Mesenchymal stem cell (in vitro differentiated cells and primary cell): ENCODE data around the gene DSCAM.

Experiments used
- DNase-seq: peaks from one replicate; pipeline ENCODE4 v3.0.0-alpha.2; 2013
- H2AFZ ChIP-seq: one replicate; pipeline ENCODE4 v1.6.1; 2013; ENCODE audit warnings: low read depth, mild to moderate bottlenecking, control low read depth, inconsistent platforms, low read length, moderate library complexity
- H2AK5ac ChIP-seq: 2 replicates; pipeline ENCODE4 v1.6.1; 2013; ENCODE audit warnings: low read length, moderate library complexity, mild to moderate bottlenecking, inconsistent platforms; ENCODE audit not compliant: severe bottlenecking
- H2BK120ac ChIP-seq: one replicate; pipeline ENCODE4 v1.6.1; 2013; ENCODE audit warnings: low read depth, mild to moderate bottlenecking, inconsistent platforms, low read length, moderate library complexity
- H2BK12ac ChIP-seq, 2 experiments: one replicate each; pipeline ENCODE4 v1.6.1; 2013; ENCODE audit warnings: inconsistent platforms in 2 of 2, low read length in 2 of 2, mild to moderate bottlenecking in 2 of 2, moderate library complexity in 2 of 2, control low read depth in 1 of 2
- H2BK15ac ChIP-seq: one replicate; pipeline ENCODE4 v1.6.1; 2013; ENCODE audit warnings: mild to moderate bottlenecking, low read depth, inconsistent platforms; ENCODE audit not compliant: poor library complexity, severe bottlenecking
- H2BK5ac ChIP-seq: 2 replicates; pipeline ENCODE4 v1.6.1; 2013; ENCODE audit warnings: low read depth, mild to moderate bottlenecking, low read length, control low read depth, inconsistent platforms; ENCODE audit not compliant: poor library complexity, severe bottlenecking
- H3K14ac ChIP-seq, 2 experiments: one replicate each; pipeline ENCODE4 v1.6.1; 2013; ENCODE audit warnings: inconsistent platforms in 2 of 2, low read length in 2 of 2, control low read depth in 1 of 2, mild to moderate bottlenecking in 1 of 2, moderate library complexity in 1 of 2
- H3K18ac ChIP-seq, 2 experiments: one replicate each; pipeline ENCODE4 v1.6.1; 2013; ENCODE audit warnings: inconsistent platforms in 2 of 2, low read length in 2 of 2, control low read depth in 1 of 2, low read depth in 1 of 2, mild to moderate bottlenecking in 1 of 2
- H3K23ac ChIP-seq, 2 experiments: one replicate each; pipeline ENCODE4 v1.6.1; 2013; ENCODE audit warnings: inconsistent platforms in 2 of 2, low read length in 2 of 2, mild to moderate bottlenecking in 2 of 2, moderate library complexity in 2 of 2, control low read depth in 1 of 2
- H3K27ac ChIP-seq: 2 replicates; pipeline ENCODE4 v1.5.1; 2013; ENCODE audit warnings: mild to moderate bottlenecking, moderate library complexity, low read length, control low read depth, inconsistent platforms; ENCODE audit not compliant: poor library complexity, severe bottlenecking
- H3K27me3 ChIP-seq, 2 experiments: 2 replicates each; pipeline versions ENCODE4 v1.6.1 to v1.7.0; 2013; ENCODE audit warnings: low read length in 2 of 2, mild to moderate bottlenecking in 2 of 2, moderate library complexity in 2 of 2, control low read depth in 1 of 2, inconsistent platforms in 1 of 2; ENCODE audit not compliant: control insufficient read depth in 1 of 2, insufficient read depth in 1 of 2
- H3K36me3 ChIP-seq, 2 experiments: 2 replicates each; pipeline versions ENCODE4 v1.6.1 to v1.7.0; 2013; ENCODE audit warnings: low read length in 2 of 2, control low read depth in 1 of 2, inconsistent platforms in 1 of 2, low read depth in 1 of 2, mild to moderate bottlenecking in 1 of 2; ENCODE audit not compliant: insufficient read depth in 2 of 2, control insufficient read depth in 1 of 2
- H3K4ac ChIP-seq, 2 experiments: one replicate each; pipeline ENCODE4 v1.6.1; 2013; ENCODE audit warnings: inconsistent platforms in 2 of 2, low read length in 2 of 2, mild to moderate bottlenecking in 2 of 2, moderate library complexity in 2 of 2, control low read depth in 1 of 2, low read depth in 1 of 2
- H3K4me1 ChIP-seq: 2 replicates; pipeline ENCODE4 v1.6.1; 2013; ENCODE audit warnings: low read depth, low read length, control low read depth; ENCODE audit not compliant: control insufficient read depth, insufficient read depth
- H3K4me2 ChIP-seq: 2 replicates; pipeline ENCODE4 v1.6.1; 2013; ENCODE audit warnings: low read length, mild to moderate bottlenecking, inconsistent platforms; ENCODE audit not compliant: poor library complexity, severe bottlenecking
- H3K4me3 ChIP-seq, 2 experiments: 2 replicates each; pipeline versions ENCODE4 v1.5.1 to v1.7.0; 2013; ENCODE audit warnings: low read length in 2 of 2, mild to moderate bottlenecking in 2 of 2, control low read depth in 1 of 2, low read depth in 1 of 2; ENCODE audit not compliant: insufficient read depth in 1 of 2
- H3K79me1 ChIP-seq: replicated peaks from 2 replicates; pipeline ENCODE4 v1.6.1; 2013; ENCODE audit warnings: mild to moderate bottlenecking, control low read depth, low read length, inconsistent platforms; ENCODE audit not compliant: poor library complexity, severe bottlenecking
- H3K9ac ChIP-seq: 2 replicates; pipeline ENCODE4 v1.7.0; 2013; ENCODE audit warnings: mild to moderate bottlenecking, low read length, moderate library complexity
- H3K9me3 ChIP-seq: 2 replicates; pipeline ENCODE4 v1.7.0; 2013; ENCODE audit warnings: mild to moderate bottlenecking, low read length; ENCODE audit not compliant: control insufficient read depth
- H4K8ac ChIP-seq: one replicate; pipeline ENCODE4 v1.6.1; 2013; ENCODE audit warnings: inconsistent platforms, mild to moderate bottlenecking, low read length, moderate library complexity
- H4K91ac ChIP-seq: one replicate; pipeline ENCODE4 v1.6.1; 2013; ENCODE audit warnings: mild to moderate bottlenecking, low read length, inconsistent platforms
- WGBS: methylation state at CpG from one replicate; pipeline ENCODE4 v1.1.7; 2013; ENCODE audit warnings: mixed read lengths; 5-methylcytosine and 5-hydroxymethylcytosine counted together

The DSCAM gene

DNA sequence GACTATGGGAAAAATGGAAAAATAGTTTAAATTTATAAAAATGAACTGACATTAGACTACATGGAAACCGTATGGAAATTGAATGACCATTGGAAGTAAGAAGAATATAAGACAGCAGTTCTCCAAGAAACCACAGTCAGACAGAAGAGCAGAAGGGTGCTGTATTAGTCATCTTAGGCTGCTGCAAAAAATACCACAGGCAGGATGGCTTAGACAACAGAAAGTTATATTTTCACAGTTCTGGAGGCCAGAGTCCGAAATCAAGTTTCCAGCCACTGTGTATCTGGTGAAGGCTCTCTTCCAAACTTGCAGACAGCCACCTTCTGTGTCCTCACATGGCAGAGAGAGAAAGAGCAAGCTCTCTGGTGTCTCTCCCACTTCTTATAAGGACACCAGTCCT is 175.2 kb downstream of the DSCAM start:
- H3K4me3 ChIP-seq, result no peak overlapping the region
- no peaks in the 10 kb centered on the region for H3K27me3 ChIP-seq
- H3K36me3 ChIP-seq, result no peaks in the 10 kb centered on the region
- no peak overlapping the region for H2BK15ac ChIP-seq
- DNase-seq, result no peak
- 63% methylated on average over 2 of the region's 2 CpGs for WGBS
- no peak overlapping the region for H3K23ac ChIP-seq
- no peak overlapping the region for H4K8ac ChIP-seq
- H3K14ac ChIP-seq, result no peak overlapping the region
- H2BK12ac ChIP-seq, result no peak overlapping the region
- H3K9me3 ChIP-seq, result no peaks in the 10 kb centered on the region
- no peaks in the 10 kb centered on the region for H3K79me1 ChIP-seq
- H2BK120ac ChIP-seq, result no peak overlapping the region
- no peak overlapping the region for H3K9ac ChIP-seq
- no peak overlapping the region for H3K18ac ChIP-seq
- no peak overlapping the region for H2BK5ac ChIP-seq
- H3K4me1 ChIP-seq, result no peaks in the 10 kb centered on the region
- H3K4ac ChIP-seq, result no peak overlapping the region
- no peak overlapping the region for H2AFZ ChIP-seq
- H3K4me2 ChIP-seq, result no peak overlapping the region
- no peak overlapping the region for H4K91ac ChIP-seq
- H3K27ac ChIP-seq, result no peak overlapping the region
- no peak overlapping the region for H2AK5ac ChIP-seq

DNA sequence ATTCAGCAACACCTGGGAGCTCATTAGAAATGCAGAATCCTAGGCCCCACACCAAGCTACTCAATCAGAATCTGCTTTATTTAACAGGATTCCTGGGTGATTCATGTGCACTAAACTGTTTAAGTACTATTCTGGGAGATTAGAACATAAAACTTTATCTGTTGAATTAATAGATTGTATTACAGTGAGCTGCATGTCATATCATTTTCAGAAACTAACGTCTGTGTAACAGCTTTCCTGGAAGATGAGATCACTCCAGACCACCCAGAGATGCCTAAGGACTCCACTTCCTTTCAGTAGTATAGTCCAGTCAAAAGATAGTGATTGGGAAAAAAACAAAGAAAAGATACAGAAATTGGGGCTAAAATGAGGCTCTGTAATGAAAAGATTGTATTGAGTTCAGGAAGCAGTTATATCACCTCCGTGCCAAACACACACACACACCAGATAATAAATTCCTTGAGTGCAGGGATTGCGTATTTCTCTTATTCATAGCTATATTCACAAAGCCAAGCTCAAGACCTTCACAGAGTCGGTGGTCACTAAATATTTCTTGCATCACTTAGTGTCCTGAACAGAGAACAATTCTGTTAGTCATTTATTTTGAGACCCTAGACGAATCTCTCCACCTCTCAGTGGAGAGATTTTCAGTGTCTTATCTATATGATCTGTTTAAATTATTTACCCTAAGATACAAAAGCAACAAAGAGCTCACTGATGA is 178.2 kb downstream of the DSCAM start:
- no peak overlapping the region for H3K9ac ChIP-seq
- no peak overlapping the region for H3K4ac ChIP-seq
- H4K91ac ChIP-seq, result no peak overlapping the region
- no peak overlapping the region for H3K4me3 ChIP-seq
- WGBS, result 33% methylated on average over 4 of the region's 5 CpGs
- H3K23ac ChIP-seq, result no peak overlapping the region
- no peak overlapping the region for H3K14ac ChIP-seq
- no peaks in the 10 kb centered on the region for H3K9me3 ChIP-seq
- no peak overlapping the region for H2BK5ac ChIP-seq
- H3K27me3 ChIP-seq, result no peaks in the 10 kb centered on the region
- H2BK120ac ChIP-seq, result no peak overlapping the region
- no peak overlapping the region for H2BK12ac ChIP-seq
- no peak overlapping the region for H2AK5ac ChIP-seq
- no peak overlapping the region for H3K4me2 ChIP-seq
- H3K27ac ChIP-seq, result no peak overlapping the region
- H2AFZ ChIP-seq, result no peak overlapping the region
- H3K36me3 ChIP-seq, result no peaks in the 10 kb centered on the region
- no peaks in the 10 kb centered on the region for H3K79me1 ChIP-seq
- no peak for DNase-seq
- H3K4me1 ChIP-seq, result no peaks in the 10 kb centered on the region
- H4K8ac ChIP-seq, result no peak overlapping the region
- no peak overlapping the region for H3K18ac ChIP-seq
- no peak overlapping the region for H2BK15ac ChIP-seq

DNA sequence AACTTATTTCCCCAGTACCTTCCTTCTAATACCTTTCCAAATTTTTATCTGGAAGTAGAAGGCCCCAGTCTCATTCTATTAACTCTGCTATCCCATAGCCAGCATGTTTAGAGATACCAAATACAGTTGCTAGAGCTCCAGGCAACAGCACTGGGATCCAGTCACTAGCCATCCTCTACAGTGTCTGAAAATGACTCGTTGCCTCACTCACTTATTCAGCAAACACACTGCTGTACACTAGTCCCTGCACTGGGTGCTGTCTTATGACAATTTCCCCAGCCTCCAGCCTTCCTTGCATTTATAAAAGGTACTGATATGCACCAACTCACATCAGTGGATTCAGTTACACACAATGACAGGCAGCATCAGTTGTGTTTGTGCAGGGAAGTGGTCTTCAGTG is 179.0 kb downstream of the DSCAM start:
- Histone ChIP-seq H2BK15ac (no peak overlapping the region), H3K4me2 (no peak overlapping the region), H4K8ac (no peak overlapping the region), H3K9ac (no peak overlapping the region), H2AFZ (no peak overlapping the region), H3K27me3 (no peaks in the 10 kb centered on the region), H3K4ac (no peak overlapping the region), H3K27ac (no peak overlapping the region), H3K23ac (no peak overlapping the region), H3K4me1 (no peaks in the 10 kb centered on the region), H2AK5ac (no peak overlapping the region), H2BK120ac (no peak overlapping the region), H3K79me1 (no peaks in the 10 kb centered on the region), H3K9me3 (no peaks in the 10 kb centered on the region), H2BK12ac (no peak overlapping the region), H4K91ac (no peak overlapping the region), H3K14ac (no peak overlapping the region), H3K36me3 (no peaks in the 10 kb centered on the region), H2BK5ac (no peak overlapping the region), H3K4me3 (no peak overlapping the region), H3K18ac (no peak overlapping the region)
- DNase-seq, result no peak
- 24% methylated on average over 1 of the region's 1 CpG for WGBS

DNA sequence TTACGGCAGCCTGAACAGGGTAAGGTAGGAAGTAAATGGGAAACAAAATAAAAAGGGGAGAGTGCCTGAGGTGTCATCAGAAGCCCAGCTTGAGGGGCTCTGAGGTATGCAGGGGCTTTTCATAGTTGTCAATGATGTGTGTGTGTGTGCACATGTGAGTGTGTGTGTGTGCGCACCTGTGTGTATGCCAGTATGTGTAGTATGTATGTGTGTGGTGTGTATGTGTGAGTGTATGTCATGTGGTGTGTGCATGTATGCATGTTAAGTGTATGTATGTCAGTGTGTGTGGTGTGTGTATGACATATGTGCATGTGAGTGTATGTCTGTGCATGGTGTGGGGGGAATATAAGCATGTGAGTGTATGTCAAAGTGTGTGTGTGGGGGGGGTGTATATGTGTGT is 184.1 kb downstream of the DSCAM start:
- WGBS, result 94% methylated on average over 2 of the region's 2 CpGs

More for the DNA sequence above, 184.1 kb downstream of the DSCAM start:
- no peak overlapping the region for H3K4ac ChIP-seq
- no peak overlapping the region for H3K23ac ChIP-seq
- no peak overlapping the region for H4K91ac ChIP-seq
- H3K4me2 ChIP-seq, result no peak overlapping the region
- DNase-seq, result no peak
- H3K79me1 ChIP-seq, result no peaks in the 10 kb centered on the region
- no peaks in the 10 kb centered on the region for H3K27me3 ChIP-seq
- no peak overlapping the region for H4K8ac ChIP-seq
- no peak overlapping the region for H3K27ac ChIP-seq
- H3K9me3 ChIP-seq, result no peaks in the 10 kb centered on the region
- H2AK5ac ChIP-seq, result no peak overlapping the region
- H3K4me3 ChIP-seq, result no peak overlapping the region
- H3K4me1 ChIP-seq, result no peaks in the 10 kb centered on the region
- no peak overlapping the region for H2BK15ac ChIP-seq
- no peak overlapping the region for H3K14ac ChIP-seq
- no peak overlapping the region for H2AFZ ChIP-seq
- H2BK12ac ChIP-seq, result no peak overlapping the region
- no peaks in the 10 kb centered on the region for H3K36me3 ChIP-seq
- H3K18ac ChIP-seq, result no peak overlapping the region
- H3K9ac ChIP-seq, result no peak overlapping the region
- no peak overlapping the region for H2BK5ac ChIP-seq
- H2BK120ac ChIP-seq, result no peak overlapping the region
